Subcutaneous abdominal adipose tissue (tissue), 5 donors: ENCODE results near the gene EPYC.

Experiments
- H3K27ac ChIP-seq: one replicate; pipeline ENCODE4 v1.7.0; 2013; ENCODE audit warnings: low read depth, mild to moderate bottlenecking, inconsistent platforms, low read length, moderate library complexity
- H3K27me3 ChIP-seq, 5 donors: one replicate each; pipeline ENCODE4 v1.7.0; 2013; ENCODE audit warnings: low read length in 5 of 5, inconsistent platforms in 1 of 5; ENCODE audit not compliant: control insufficient read depth in 5 of 5, insufficient read depth in 4 of 5
- H3K36me3 ChIP-seq, 5 donors: one replicate each; pipeline ENCODE4 v1.7.0; 2013; ENCODE audit warnings: low read length in 5 of 5; ENCODE audit not compliant: control insufficient read depth in 5 of 5, insufficient read depth in 5 of 5
- H3K4me1 ChIP-seq, 5 donors: one replicate each; pipeline ENCODE4 v1.7.0; 2013; ENCODE audit warnings: low read length in 5 of 5, mild to moderate bottlenecking in 3 of 5, moderate library complexity in 1 of 5; ENCODE audit not compliant: control insufficient read depth in 5 of 5, insufficient read depth in 5 of 5
- H3K4me3 ChIP-seq, 5 donors: one replicate each; pipeline ENCODE4 v1.7.0; 2013; ENCODE audit warnings: low read length in 5 of 5, low read depth in 1 of 5
- H3K9ac ChIP-seq, 5 donors: one replicate each; pipeline ENCODE4 v1.7.0; 2013; ENCODE audit warnings: low read length in 5 of 5, mild to moderate bottlenecking in 4 of 5, moderate library complexity in 3 of 5
- H3K9me3 ChIP-seq, 5 donors: one replicate each; pipeline ENCODE4 v1.7.0; 2013; ENCODE audit warnings: low read length in 5 of 5; ENCODE audit not compliant: control insufficient read depth in 5 of 5
- donor health status: healthy.
- donor health status: healthy.
- donor health status: healthy.
- donor health status: healthy.
- donor health status: healthy.

Gene EPYC

GRCh38 chr12:91019455-91019854, 14.7 kb upstream of the EPYC start:
- no peaks in the 10 kb centered on the region for H3K27me3 ChIP-seq
- H3K36me3 ChIP-seq: no peaks in the 10 kb centered on the region
- peaks cover 0 to 2% (median 0%) of the 10 kb centered on the region in 5 donors for H3K9me3 ChIP-seq
- H3K4me1 ChIP-seq: peaks cover 0 to 4% (median 2%) of the 10 kb centered on the region in 5 donors
- no peak overlapping the region for H3K4me3 ChIP-seq
- H3K27ac ChIP-seq: no peak overlapping the region
- H3K9ac ChIP-seq: no peak overlapping the region

GRCh38 chr12:91017511-91018263, 12.9 kb upstream of the EPYC start:
- Histone ChIP-seq H3K27me3 (no peaks in the 10 kb centered on the region), H3K36me3 (no peaks in the 10 kb centered on the region), H3K4me3 (no peak overlapping the region), H3K4me1 (peaks cover 0 to 4% (median 2%) of the 10 kb centered on the region in 5 donors), H3K9ac (no peak overlapping the region), H3K27ac (no peak overlapping the region), H3K9me3 (peaks cover 0 to 2% (median 0%) of the 10 kb centered on the region in 5 donors)

GRCh38 chr12:91017043-91017442, 12.3 kb upstream of the EPYC start:
- no peaks in the 10 kb centered on the region for H3K36me3 ChIP-seq
- H3K4me1 ChIP-seq: peaks cover 0 to 4% (median 2%) of the 10 kb centered on the region in 5 donors
- no peaks in the 10 kb centered on the region for H3K27me3 ChIP-seq
- H3K9me3 ChIP-seq: peaks cover 0 to 2% (median 0%) of the 10 kb centered on the region in 5 donors
- no peak overlapping the region for H3K27ac ChIP-seq
- no peak overlapping the region for H3K9ac ChIP-seq
- no peak overlapping the region for H3K4me3 ChIP-seq

GRCh38 chr12:91009319-91009950, 4.7 kb upstream of the EPYC start:
- no peaks in the 10 kb centered on the region for H3K27me3 ChIP-seq
- no peak overlapping the region for H3K9ac ChIP-seq
- no peak overlapping the region for H3K27ac ChIP-seq
- H3K4me1 ChIP-seq: no peaks in the 10 kb centered on the region
- no peaks in the 10 kb centered on the region for H3K36me3 ChIP-seq
- no peak overlapping the region for H3K4me3 ChIP-seq
- H3K9me3 ChIP-seq: no peaks in the 10 kb centered on the region

GRCh38 chr12:91007531-91008290, 2.9 kb upstream of the EPYC start:
- H3K4me3 ChIP-seq: no peak overlapping the region
- no peaks in the 10 kb centered on the region for H3K27me3 ChIP-seq
- no peaks in the 10 kb centered on the region for H3K4me1 ChIP-seq
- no peak overlapping the region for H3K9ac ChIP-seq
- no peaks in the 10 kb centered on the region for H3K9me3 ChIP-seq
- H3K36me3 ChIP-seq: no peaks in the 10 kb centered on the region
- no peak overlapping the region for H3K27ac ChIP-seq

- Histone ChIP-seq H3K9ac (no peak overlapping the region), H3K4me1 (no peaks in the 10 kb centered on the region), H3K9me3 (no peaks in the 10 kb centered on the region), H3K27me3 (no peaks in the 10 kb centered on the region), H3K4me3 (no peak overlapping the region), H3K36me3 (no peaks in the 10 kb centered on the region), H3K27ac (no peak overlapping the region)
These were observed 1.0 kb downstream of the EPYC start for GRCh38 chr12:91003737-91004136.

GRCh38 chr12:91001306-91001705, 3.5 kb downstream of the EPYC start:
- Histone ChIP-seq H3K27ac (no peak overlapping the region), H3K9ac (no peak overlapping the region), H3K9me3 (no peaks in the 10 kb centered on the region), H3K36me3 (no peaks in the 10 kb centered on the region), H3K27me3 (no peaks in the 10 kb centered on the region), H3K4me1 (no peaks in the 10 kb centered on the region), H3K4me3 (no peak overlapping the region)

- H3K4me3 ChIP-seq: no peak overlapping the region
- H3K27me3 ChIP-seq: no peaks in the 10 kb centered on the region
- H3K36me3 ChIP-seq: no peaks in the 10 kb centered on the region
- H3K4me1 ChIP-seq: no peaks in the 10 kb centered on the region
- no peak overlapping the region for H3K27ac ChIP-seq
- H3K9ac ChIP-seq: no peak overlapping the region
- no peaks in the 10 kb centered on the region for H3K9me3 ChIP-seq
These were observed 4.8 kb downstream of the EPYC start for GRCh38 chr12:90999966-91000365.

- Histone ChIP-seq H3K27ac (no peak overlapping the region), H3K4me3 (no peak overlapping the region), H3K27me3 (no peaks in the 10 kb centered on the region), H3K4me1 (no peaks in the 10 kb centered on the region), H3K9ac (no peak overlapping the region), H3K9me3 (no peaks in the 10 kb centered on the region), H3K36me3 (no peaks in the 10 kb centered on the region)
These were observed 5.2 kb downstream of the EPYC start for GRCh38 chr12:90999527-90999926.

- H3K9ac ChIP-seq: no peak overlapping the region
These were observed 9.8 kb downstream of the EPYC start for GRCh38 chr12:90995010-90995409.

More at GRCh38 chr12:90995010-90995409, 9.8 kb downstream of the EPYC start:
- H3K36me3 ChIP-seq: no peaks in the 10 kb centered on the region
- H3K4me1 ChIP-seq: peaks cover 0 to 5% (median 2%) of the 10 kb centered on the region in 5 donors
- no peaks in the 10 kb centered on the region for H3K27me3 ChIP-seq
- no peaks in the 10 kb centered on the region for H3K9me3 ChIP-seq
- H3K4me3 ChIP-seq: no peak overlapping the region
- no peak overlapping the region for H3K27ac ChIP-seq
